Measurements from ENCODE around the gene DNM3. TPM values are rescaled to one million over a fixed set of nuclear protein-coding genes. Genes with fewer than 3 reads are reported as not detected.

The DNM3 gene
- total and polyA plus RNA-seq, 9 of the 15 experiments (the other 6 are each of a cell fraction or from before 2014, with no cell fraction given): 0.08 to 0.36 (median 0.22) TPM; not detected in 1

GRCh38 chr1:171841050-171841910 lies at the start of gene DNM3 (continued):
- TF ChIP-seq UBTF (IDR thresholded peaks at IDR 0.05; ENCODE audit: borderline replicate concordance in 1 of 2, low read depth in 2 of 2, low read length in 2 of 2) (0 out of 4 replicates have a peak, but pooled peaks of 1 of the 2 experiments have one; percentile 45), FOXK2 (conservative IDR thresholded peaks at IDR 0.05 in 1 of 2, IDR thresholded peaks at IDR 0.05 in 1 of 2; ENCODE audit: low read depth in 2 of 2) (no peak), HDAC2 (IDR thresholded peaks at IDR 0.05) (0 out of 2 replicates have a peak, but pooled peaks have one; percentile 28), POLR2A (conservative IDR thresholded peaks at IDR 0.05) (0 out of 2 replicates have a peak, but pooled peaks have one; percentile 46), TRIM24 (IDR thresholded peaks at IDR 0.05) (peak in 1 of 2 experiments; percentile 41; a peak in 1 of 4 replicates), CUX1 (CRISPR knock-in tag; IDR thresholded peaks at IDR 0.05) (no peak), KDM2B (CRISPR knock-in tag; IDR thresholded peaks at IDR 0.05) (peak; percentile 88), FIP1L1 (IDR thresholded peaks at IDR 0.05; ENCODE audit: low read depth, low read length, poor library complexity, severe bottlenecking) (peak; percentile 69), FOXP4 (CRISPR knock-in tag; IDR thresholded peaks at IDR 0.05; ENCODE audit: borderline replicate concordance) (no peak), E2F6 (IDR thresholded peaks at IDR 0.05; ENCODE audit: borderline replicate concordance in 1 of 2, extremely low read depth in 1 of 2, insufficient read depth in 1 of 2, insufficient read length in 1 of 2, low read depth in 1 of 2, low read length in 1 of 2, poor library complexity in 1 of 2, severe bottlenecking in 1 of 2) (peak in 1 of 2 experiments; percentile 78), HMGN3 (IDR thresholded peaks at IDR 0.05; ENCODE audit: borderline replicate concordance, extremely low read depth, insufficient read length, low read depth, low read length) (peak; percentile 62), SIN3B (IDR thresholded peaks at IDR 0.05; ENCODE audit: low read depth) (no peak), PHF8 (IDR thresholded peaks at IDR 0.05; ENCODE audit: borderline replicate concordance, low read length) (peak; percentile 40; the same call in 1 of the 2 replicates)
